ENCODE results near the gene STX11.

Gene STX11

DNA sequence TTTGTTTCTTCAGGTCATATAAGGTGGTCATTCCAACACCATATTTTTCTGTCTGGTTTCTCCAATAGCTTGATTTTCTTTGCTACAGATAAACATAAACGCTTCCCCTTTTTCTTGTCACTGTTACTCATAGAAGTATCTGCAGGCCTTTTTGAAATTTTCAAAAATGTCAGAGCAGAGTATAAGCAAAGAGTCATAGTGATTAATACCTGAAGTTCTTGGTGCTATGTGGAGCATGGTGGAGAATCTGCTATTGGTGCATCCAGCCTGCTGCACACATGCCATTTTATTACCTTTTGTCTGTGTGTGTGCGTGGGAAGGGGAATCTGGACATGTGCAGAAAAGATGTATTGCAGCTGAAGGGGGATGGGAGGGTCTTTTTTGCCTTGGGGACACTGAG is 19.7 kb downstream of the STX11 start:
- POLR2A ChIA-PET: no interaction called here
- TF ChIP-seq, protein P1, sequence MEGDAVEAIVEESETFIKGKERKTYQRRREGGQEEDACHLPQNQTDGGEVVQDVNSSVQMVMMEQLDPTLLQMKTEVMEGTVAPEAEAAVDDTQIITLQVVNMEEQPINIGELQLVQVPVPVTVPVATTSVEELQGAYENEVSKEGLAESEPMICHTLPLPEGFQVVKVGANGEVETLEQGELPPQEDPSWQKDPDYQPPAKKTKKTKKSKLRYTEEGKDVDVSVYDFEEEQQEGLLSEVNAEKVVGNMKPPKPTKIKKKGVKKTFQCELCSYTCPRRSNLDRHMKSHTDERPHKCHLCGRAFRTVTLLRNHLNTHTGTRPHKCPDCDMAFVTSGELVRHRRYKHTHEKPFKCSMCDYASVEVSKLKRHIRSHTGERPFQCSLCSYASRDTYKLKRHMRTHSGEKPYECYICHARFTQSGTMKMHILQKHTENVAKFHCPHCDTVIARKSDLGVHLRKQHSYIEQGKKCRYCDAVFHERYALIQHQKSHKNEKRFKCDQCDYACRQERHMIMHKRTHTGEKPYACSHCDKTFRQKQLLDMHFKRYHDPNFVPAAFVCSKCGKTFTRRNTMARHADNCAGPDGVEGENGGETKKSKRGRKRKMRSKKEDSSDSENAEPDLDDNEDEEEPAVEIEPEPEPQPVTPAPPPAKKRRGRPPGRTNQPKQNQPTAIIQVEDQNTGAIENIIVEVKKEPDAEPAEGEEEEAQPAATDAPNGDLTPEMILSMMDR (IDR thresholded peaks at IDR 0.05; ENCODE audit: insufficient read depth, low read length, missing control alignments): no peak
- no peak for DNase-seq (ENCODE audit: low read depth, low spot score)
- H3K4me3 ChIP-seq (ENCODE audit: low read depth, low read length): no peak overlapping the region
- CTCF ChIA-PET: interaction anchor here (1.4 kb wide), 1 partner anchor 312 kb away, joined by 3 read pairs; no protein-coding TSS in a partner anchor

DNA sequence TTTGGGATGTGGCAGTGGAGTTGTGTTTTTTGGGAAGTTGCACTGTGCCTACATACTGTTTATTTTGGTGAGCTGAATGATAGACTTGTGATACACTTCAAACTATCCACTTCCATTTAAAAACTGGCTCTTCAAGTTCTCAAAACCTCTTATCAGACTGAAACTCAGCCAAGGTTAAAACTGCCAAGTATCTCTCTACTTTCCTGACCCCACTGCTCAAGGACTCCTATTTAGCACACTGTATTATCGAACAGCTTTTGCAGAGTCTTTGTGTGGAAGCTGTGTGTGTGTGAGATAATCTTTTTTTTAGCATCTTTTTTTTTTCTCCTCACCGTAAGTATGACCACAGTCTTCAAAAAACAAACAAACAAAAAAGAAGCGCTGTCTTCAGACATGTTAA is 21.1 kb downstream of the STX11 start:
- ChIA-PET POLR2A (no interaction called here), CTCF (no interaction called here)
- DNase-seq (ENCODE audit: low read depth, low spot score): no peak
- no peak overlapping the region for H3K4me3 ChIP-seq (ENCODE audit: low read depth, low read length)
- TF ChIP-seq, protein P1 (IDR thresholded peaks at IDR 0.05; ENCODE audit: insufficient read depth, low read length, missing control alignments): no peak

DNA sequence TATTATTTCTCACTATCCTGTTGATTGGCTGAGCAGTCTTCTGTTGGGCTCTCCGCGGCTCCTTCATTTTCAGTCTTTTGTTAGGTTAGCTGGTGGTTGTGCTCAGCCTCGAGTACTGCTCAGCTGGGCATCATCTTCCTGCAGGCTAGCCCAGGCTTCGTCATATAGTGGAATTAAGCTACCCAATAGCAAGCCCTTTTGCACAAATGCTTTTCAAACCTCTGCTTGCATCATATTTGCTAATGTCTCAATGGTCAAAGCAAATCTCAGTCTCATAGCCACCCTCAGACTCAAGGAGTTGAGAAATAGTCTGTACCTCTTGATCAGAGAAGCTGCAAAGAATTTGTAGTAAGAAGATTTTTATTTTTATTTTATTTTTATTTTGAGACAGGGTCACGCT is 23.7 kb downstream of the STX11 start:
- DNase-seq (ENCODE audit: low read depth, low spot score): no peak
- H3K4me3 ChIP-seq (ENCODE audit: low read depth, low read length): no peak overlapping the region
- ChIA-PET POLR2A (no interaction called here), CTCF (interaction anchor here (0.8 kb wide), 1 partner anchor 8 kb away, joined by 3 read pairs; no protein-coding TSS in a partner anchor)
- TF ChIP-seq, protein P1 (IDR thresholded peaks at IDR 0.05; ENCODE audit: insufficient read depth, low read length, missing control alignments): no peak

DNA sequence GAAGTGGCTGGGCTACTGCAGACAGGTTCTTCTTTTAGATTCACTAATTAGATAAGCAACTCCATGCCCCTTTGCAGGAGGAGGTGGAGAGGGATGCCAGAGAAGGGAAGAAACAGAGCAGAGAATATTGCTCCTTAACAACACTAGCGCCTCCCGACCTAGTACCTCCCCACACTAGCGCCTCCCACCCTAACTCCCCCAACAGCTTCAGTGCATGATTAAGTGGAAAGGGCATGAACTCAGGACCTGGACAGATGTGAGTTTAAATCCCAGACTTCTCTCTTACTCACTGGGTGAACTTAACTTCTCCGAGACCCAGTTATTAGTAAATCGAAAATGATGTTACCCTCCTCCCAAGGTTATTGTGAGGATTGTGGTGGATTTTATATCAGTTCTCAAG is 25.7 kb downstream of the STX11 start:
- no peak overlapping the region; the same call in 1 of the 2 replicates for H3K4me3 ChIP-seq (ENCODE audit: low read depth, low read length)
- ChIA-PET POLR2A (no interaction called here), CTCF (interaction anchor here (0.6 kb wide), 1 partner anchor 67 kb away, joined by 3 read pairs; no protein-coding TSS in a partner anchor)
- no peak for DNase-seq (ENCODE audit: low read depth, low spot score)
- TF ChIP-seq, protein P1 (IDR thresholded peaks at IDR 0.05; ENCODE audit: insufficient read depth, low read length, missing control alignments): no peak

DNA sequence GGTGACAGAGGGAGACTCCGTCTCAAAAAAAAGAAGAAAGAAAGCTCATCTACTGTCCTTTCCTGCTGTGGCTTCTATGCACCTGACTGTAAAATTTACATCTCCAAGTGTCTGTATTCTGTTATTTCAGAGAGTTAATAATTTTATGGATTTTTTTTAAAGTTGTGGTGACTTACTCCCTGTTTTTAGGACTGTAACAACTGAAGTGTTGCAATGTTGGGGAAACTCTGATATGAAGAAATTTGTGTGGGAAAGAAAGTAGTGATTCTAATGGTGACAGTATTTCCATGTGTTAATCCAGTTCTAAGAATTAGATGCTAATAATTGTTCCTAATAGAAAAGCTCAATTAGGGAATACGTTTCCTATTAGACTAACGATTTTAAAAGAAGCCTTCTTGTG is 27.4 kb downstream of the STX11 start:
- DNase-seq (ENCODE audit: low read depth, low spot score): no peak
- no peak overlapping the region for H3K4me3 ChIP-seq (ENCODE audit: low read depth, low read length)
- TF ChIP-seq, protein P1 (IDR thresholded peaks at IDR 0.05; ENCODE audit: insufficient read depth, low read length, missing control alignments): no peak
- ChIA-PET POLR2A (no interaction called here), CTCF (no interaction called here)

DNA sequence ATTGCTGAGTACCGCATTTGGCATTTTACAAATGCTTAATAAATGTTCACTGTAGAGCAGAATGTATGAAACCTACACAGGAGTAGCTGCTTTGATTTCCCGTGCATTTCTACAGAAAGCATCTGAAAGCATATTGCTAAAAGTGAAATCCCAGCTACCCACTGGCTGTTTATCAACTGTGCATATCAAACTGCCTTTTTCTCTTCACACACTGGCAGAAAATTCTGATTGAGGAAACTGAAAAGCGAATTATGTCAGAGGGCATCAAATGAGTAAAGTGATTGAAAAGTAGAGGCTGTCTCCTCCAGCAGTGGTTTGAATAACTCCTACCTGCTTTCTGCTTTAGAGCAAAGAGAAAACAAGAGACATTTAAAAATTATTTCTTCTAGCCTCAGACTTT is 28.0 kb downstream of the STX11 start:
- no peak overlapping the region for H3K4me3 ChIP-seq (ENCODE audit: low read depth, low read length)
- ChIA-PET CTCF (interaction anchor here (0.6 kb wide), 1 partner anchor 12 kb away, joined by 3 read pairs; no protein-coding TSS in a partner anchor), POLR2A (no interaction called here)
- no peak for DNase-seq (ENCODE audit: low read depth, low spot score)
- TF ChIP-seq, protein P1 (IDR thresholded peaks at IDR 0.05; ENCODE audit: insufficient read depth, low read length, missing control alignments): no peak

Data from AG04449 (cell line).